Activated CD4-positive, alpha-beta T cell treated with anti-CD3 and anti-CD28 coated beads for 48 hours (primary cell): Measurements from ENCODE around the gene ZFX.
"Not testable (repeated sequence)": the region's sequence is repeated elsewhere in the genome, so short reads cannot be mapped to it uniquely, and the experiment has no call there.

ENCODE experiments used
- DNase-seq: peaks from one replicate; pipeline ENCODE4 v3.0.0-alpha.2; 2020

ZFX gene

GRCh38 chrX:24153178-24153795, 3.8 kb downstream of the ZFX start:
- peak; percentile 16 for DNase-seq

GRCh38 chrX:24153796-24154189, 4.3 kb downstream of the ZFX start:
- no peak for DNase-seq

GRCh38 chrX:24154490-24155034, 5.0 kb downstream of the ZFX start:
- no peak for DNase-seq

- not testable (repeated sequence) for DNase-seq
Measured at GRCh38 chrX:24155747-24156146, 6.2 kb downstream of the ZFX start.

GRCh38 chrX:24156177-24156576, 6.6 kb downstream of the ZFX start:
- no peak for DNase-seq

GRCh38 chrX:24158881-24159280, 9.4 kb downstream of the ZFX start:
- DNase-seq: no peak

- no peak for DNase-seq
Measured at GRCh38 chrX:24166078-24166477, 16.5 kb downstream of the ZFX start.

GRCh38 chrX:24167719-24168472, 18.4 kb downstream of the ZFX start:
- no peak for DNase-seq

GRCh38 chrX:24168807-24169206, 19.3 kb downstream of the ZFX start:
- peak; percentile 17 for DNase-seq

GRCh38 chrX:24169211-24169610, 19.7 kb downstream of the ZFX start:
- DNase-seq: no peak

- no peak for DNase-seq
Measured at GRCh38 chrX:24173115-24173847, 23.8 kb downstream of the ZFX start.

- no peak for DNase-seq
Measured at GRCh38 chrX:24175276-24175675, 25.7 kb downstream of the ZFX start.

GRCh38 chrX:24178441-24178840, 28.9 kb downstream of the ZFX start:
- DNase-seq: no peak

GRCh38 chrX:24184018-24184417, 34.5 kb downstream of the ZFX start:
- no peak for DNase-seq

- DNase-seq: no peak
Measured at GRCh38 chrX:24186483-24186882, 37.0 kb downstream of the ZFX start.

- no peak for DNase-seq
Measured at GRCh38 chrX:24186986-24187385, 37.5 kb downstream of the ZFX start.

GRCh38 chrX:24189490-24189889, 40.0 kb downstream of the ZFX start:
- no peak for DNase-seq

GRCh38 chrX:24190500-24191156, 41.1 kb downstream of the ZFX start:
- DNase-seq: no peak

- DNase-seq: no peak
Measured at GRCh38 chrX:24196509-24196908, 47.0 kb downstream of the ZFX start.

- no peak for DNase-seq
Measured at GRCh38 chrX:24198101-24198500, 48.6 kb downstream of the ZFX start.

- DNase-seq: no peak
Measured at GRCh38 chrX:24200133-24200532, 50.6 kb downstream of the ZFX start.

GRCh38 chrX:24201216-24201615, 51.7 kb downstream of the ZFX start:
- no peak for DNase-seq

GRCh38 chrX:24202465-24203031, 53.0 kb downstream of the ZFX start:
- no peak for DNase-seq
